Neural cell (in vitro differentiated cells): ENCODE measurements around the gene CELSR1.

Source experiments
- CTCF ChIP-seq: fragments of 450-650 bp; IDR thresholded peaks from 2 replicates; pipeline ENCODE4 v1.5.1; 2014; ENCODE audit warnings: antibody characterized with exemption, mild to moderate bottlenecking, moderate library complexity; ENCODE audit not compliant: poor library complexity, severe bottlenecking
- EP300 ChIP-seq: fragments of 450-650 bp; conservative IDR thresholded peaks from 2 replicates; pipeline ENCODE4 v1.6.1; 2014; ENCODE audit warnings: antibody characterized with exemption, mild to moderate bottlenecking, moderate library complexity; ENCODE audit not compliant: poor library complexity, severe bottlenecking
- POLR2AphosphoS5 ChIP-seq: IDR thresholded peaks from 2 replicates; pipeline ENCODE4 v1.6.1; 2012
- REST ChIP-seq: IDR thresholded peaks from 2 replicates; pipeline ENCODE4 v1.6.1; 2012; ENCODE audit warnings: borderline replicate concordance
- SMC3 ChIP-seq: fragments of 450-650 bp; conservative IDR thresholded peaks from 2 replicates; pipeline ENCODE4 v1.6.1; 2014; ENCODE audit warnings: antibody characterized with exemption, mild to moderate bottlenecking, moderate library complexity; ENCODE audit not compliant: poor library complexity
- TAF1 ChIP-seq: IDR thresholded peaks from 2 replicates; pipeline ENCODE4 v1.6.1; 2012; ENCODE audit warnings: low read depth

- TF ChIP-seq CTCF, result no peak
- TF ChIP-seq TAF1, result no peak
- no peak for TF ChIP-seq REST
- TF ChIP-seq POLR2AphosphoS5, result no peak
- TF ChIP-seq SMC3, result no peak
- no peak for TF ChIP-seq EP300
Observed at GRCh38 chr22:46340676-46341075, 196.7 kb downstream of the CELSR1 start.
